Measurements from ENCODE around the gene UBE2L6.

The UBE2L6 gene

GRCh38 chr11:57552479-57552878, 15.0 kb downstream of the UBE2L6 start:
- H3K27ac ChIP-seq: no peak overlapping the region
- TF ChIP-seq ZFX (IDR thresholded peaks at IDR 0.05; ENCODE audit: borderline replicate concordance): no peak
- TF ChIP-seq CTCF (IDR thresholded peaks at IDR 0.05): no peak

GRCh38 chr11:57551941-57552340, 15.5 kb downstream of the UBE2L6 start:
- H3K27ac ChIP-seq: no peak overlapping the region
- TF ChIP-seq ZFX (IDR thresholded peaks at IDR 0.05; ENCODE audit: borderline replicate concordance) (no peak), CTCF (IDR thresholded peaks at IDR 0.05) (no peak)

- no peak overlapping the region for H3K27ac ChIP-seq
- TF ChIP-seq CTCF (IDR thresholded peaks at IDR 0.05) (no peak), ZFX (IDR thresholded peaks at IDR 0.05; ENCODE audit: borderline replicate concordance) (no peak)
Measured at GRCh38 chr11:57549983-57550382, 17.5 kb downstream of the UBE2L6 start.

DNA sequence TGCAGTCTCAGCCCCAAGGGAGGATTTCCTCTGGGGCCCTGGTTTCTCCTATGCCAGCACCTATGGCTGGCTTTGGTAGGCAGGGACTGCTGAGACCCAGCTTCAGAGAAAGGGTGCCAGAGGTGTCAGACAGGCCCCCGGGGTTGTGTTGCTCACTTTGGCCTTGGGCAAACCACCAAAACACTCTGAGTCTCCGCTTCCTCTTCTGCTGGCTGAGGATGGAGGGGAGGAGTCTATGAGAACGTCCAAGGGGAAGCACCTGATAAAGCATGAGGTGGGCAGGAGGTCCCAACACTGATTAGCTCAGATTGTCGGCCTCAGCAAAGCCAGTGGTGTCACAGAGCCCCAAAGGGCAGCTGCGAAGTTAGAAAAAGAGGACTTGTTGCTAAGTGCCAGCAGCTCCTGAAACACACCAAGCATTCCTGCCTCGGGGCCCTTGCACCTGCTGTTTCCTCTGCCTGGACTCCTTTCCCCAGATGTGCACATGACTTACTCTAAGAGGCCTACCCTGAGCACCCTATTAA, 19.6 kb downstream of the UBE2L6 start:
- H3K27ac ChIP-seq: no peak overlapping the region
- TF ChIP-seq CTCF (IDR thresholded peaks at IDR 0.05): no peak
- no peak for TF ChIP-seq ZFX (IDR thresholded peaks at IDR 0.05; ENCODE audit: borderline replicate concordance)

DNA sequence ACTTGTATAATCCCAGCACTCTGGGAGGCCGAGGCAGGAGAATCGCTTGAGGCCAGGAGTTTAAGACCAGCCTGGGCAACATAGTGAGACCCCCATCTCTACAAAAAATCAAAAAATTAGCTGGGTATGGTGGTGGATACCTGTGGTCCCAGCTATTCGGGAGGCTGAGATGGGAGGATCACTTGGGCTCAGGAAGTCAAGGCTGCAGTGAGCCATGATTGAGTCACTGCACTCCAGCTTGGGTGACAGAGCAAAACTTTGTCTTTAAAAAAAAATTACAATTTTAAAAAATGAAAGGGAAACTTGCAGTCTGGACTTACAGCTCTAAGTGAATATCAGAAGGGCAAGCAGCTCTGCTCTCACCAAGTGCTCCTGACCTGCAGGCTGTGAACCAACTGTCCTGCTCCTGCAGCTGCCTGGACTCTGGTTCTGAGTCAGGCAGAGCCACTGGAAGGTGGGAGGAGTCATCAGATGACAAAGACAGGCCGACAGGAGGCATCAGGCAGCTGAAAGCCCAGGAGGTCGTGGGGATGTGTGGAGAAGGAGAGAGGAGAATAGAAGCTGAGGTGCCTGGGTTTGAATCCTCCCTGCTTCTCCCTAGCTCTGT, 20.5 kb downstream of the UBE2L6 start:
- TF ChIP-seq CTCF (IDR thresholded peaks at IDR 0.05) (no peak), ZFX (IDR thresholded peaks at IDR 0.05; ENCODE audit: borderline replicate concordance) (no peak)
- H3K27ac ChIP-seq: no peak overlapping the region

DNA sequence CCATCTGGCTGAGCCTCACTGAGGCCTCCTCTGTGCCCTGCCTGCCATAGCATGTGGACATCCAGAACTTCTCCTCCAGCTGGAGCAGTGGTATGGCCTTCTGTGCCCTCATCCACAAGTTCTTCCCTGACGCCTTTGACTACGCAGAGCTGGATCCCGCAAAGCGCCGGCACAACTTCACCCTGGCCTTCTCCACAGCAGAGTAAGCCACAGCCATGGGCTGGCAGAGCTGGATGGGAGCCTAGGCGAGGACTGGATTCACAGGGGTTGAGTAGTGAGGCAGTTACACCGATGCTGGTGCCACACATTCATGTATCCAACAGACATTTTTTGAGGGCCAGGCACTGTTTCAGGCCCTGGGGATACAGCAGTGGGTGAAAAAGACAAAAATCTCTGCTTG, 21.0 kb downstream of the UBE2L6 start:
- H3K27ac ChIP-seq: no peak overlapping the region
- TF ChIP-seq ZFX (IDR thresholded peaks at IDR 0.05; ENCODE audit: borderline replicate concordance) (no peak), CTCF (IDR thresholded peaks at IDR 0.05) (no peak)

DNA sequence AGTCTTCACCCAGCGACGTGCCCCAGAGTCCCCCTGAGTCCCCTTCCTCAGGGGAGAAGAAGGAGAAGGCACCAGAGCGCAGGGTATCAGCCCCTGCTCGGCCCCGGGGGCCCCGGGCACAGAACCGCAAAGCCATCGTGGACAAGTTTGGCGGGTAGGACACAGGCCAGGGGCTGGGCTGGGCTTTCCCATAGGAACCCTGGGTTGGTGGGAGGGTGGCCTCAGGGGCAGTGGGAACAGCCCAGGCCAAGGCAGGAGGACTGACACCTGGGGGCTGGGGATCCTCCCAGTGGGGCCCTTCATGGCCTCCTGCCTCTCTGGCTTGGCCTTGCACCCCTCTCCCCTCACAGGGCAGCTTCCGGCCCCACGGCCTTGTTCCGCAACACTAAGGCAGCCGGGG, 21.6 kb downstream of the UBE2L6 start:
- H3K27ac ChIP-seq: no peak overlapping the region
- TF ChIP-seq CTCF (IDR thresholded peaks at IDR 0.05): no peak
- TF ChIP-seq ZFX (IDR thresholded peaks at IDR 0.05; ENCODE audit: borderline replicate concordance): no peak
